ENCODE measurements around the gene ALDH1L2. TPM values are rescaled to one million over a fixed set of nuclear protein-coding genes. Genes with fewer than 3 reads are reported as not detected.

Gene ALDH1L2
- total RNA-seq, 1 donor from 2014 or later, result 68.9 TPM

DNA sequence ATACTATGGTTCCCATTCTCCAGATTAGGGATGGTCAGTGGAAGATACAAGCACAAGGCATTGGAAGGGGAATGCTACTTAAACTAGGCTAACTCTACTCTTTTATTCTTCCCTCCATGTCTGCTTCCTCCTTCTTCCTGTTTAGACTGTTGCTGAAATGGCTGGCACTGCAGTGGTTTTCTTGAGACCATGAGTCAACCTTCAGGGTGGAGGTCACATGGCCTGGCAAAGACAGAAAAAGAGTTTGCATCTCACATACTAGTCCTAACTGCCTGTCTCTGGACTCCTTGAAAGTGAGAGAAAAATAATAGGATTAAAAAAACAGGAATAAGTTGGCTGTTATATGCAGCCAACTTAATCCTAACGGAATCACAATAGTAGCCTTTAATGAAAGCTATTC lies 37.0 kb downstream of the ALDH1L2 start:
- intact Hi-C loops (cut with DNase I), result no loop called here
- H3K27ac ChIP-seq, result no peak overlapping the region
- DNase-seq (ENCODE audit: low spot score in 2 of 2), result no peak

DNA sequence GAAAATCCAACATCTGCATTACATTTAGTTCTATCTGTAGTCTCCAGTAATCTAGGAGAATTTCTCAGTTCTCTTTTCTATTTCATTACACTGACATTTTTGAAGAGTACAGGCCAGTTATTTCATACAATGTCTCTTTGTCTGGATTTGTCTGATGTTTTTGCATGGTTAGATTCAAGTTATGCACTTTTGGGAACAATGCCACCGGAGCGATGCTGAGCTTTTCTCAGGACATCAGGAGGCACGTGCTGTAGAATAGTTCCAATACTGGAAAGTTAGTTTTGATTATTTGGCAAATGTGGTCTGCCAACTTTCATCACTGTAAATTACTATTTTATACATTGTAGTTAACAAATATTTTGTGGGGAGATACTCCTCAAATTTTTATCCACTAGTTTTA lies 43.1 kb downstream of the ALDH1L2 start:
- no peak overlapping the region for H3K27ac ChIP-seq
- H3K4me1 ChIP-seq, result no peaks in the 10 kb centered on the region
- DNase-seq (ENCODE audit: low spot score in 2 of 2), result no peak
- H3K9me3 ChIP-seq, result no peaks in the 10 kb centered on the region
- H3K4me3 ChIP-seq, result no peak overlapping the region
- TF ChIP-seq, protein P1, sequence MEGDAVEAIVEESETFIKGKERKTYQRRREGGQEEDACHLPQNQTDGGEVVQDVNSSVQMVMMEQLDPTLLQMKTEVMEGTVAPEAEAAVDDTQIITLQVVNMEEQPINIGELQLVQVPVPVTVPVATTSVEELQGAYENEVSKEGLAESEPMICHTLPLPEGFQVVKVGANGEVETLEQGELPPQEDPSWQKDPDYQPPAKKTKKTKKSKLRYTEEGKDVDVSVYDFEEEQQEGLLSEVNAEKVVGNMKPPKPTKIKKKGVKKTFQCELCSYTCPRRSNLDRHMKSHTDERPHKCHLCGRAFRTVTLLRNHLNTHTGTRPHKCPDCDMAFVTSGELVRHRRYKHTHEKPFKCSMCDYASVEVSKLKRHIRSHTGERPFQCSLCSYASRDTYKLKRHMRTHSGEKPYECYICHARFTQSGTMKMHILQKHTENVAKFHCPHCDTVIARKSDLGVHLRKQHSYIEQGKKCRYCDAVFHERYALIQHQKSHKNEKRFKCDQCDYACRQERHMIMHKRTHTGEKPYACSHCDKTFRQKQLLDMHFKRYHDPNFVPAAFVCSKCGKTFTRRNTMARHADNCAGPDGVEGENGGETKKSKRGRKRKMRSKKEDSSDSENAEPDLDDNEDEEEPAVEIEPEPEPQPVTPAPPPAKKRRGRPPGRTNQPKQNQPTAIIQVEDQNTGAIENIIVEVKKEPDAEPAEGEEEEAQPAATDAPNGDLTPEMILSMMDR (IDR thresholded peaks at IDR 0.05), result no peak
- H3K36me3 ChIP-seq, result peaks cover 0 to 2% of the 10 kb centered on the region in 2 donors
- H3K27me3 ChIP-seq, result no peaks in the 10 kb centered on the region
- intact Hi-C loops (cut with DNase I), result no loop called here

More for the DNA sequence above, 37.0 kb downstream of the ALDH1L2 start:
- no peaks in the 10 kb centered on the region for H3K4me1 ChIP-seq
- H3K4me3 ChIP-seq, result no peak overlapping the region
- H3K36me3 ChIP-seq, result peaks cover 5 to 33% of the 10 kb centered on the region in 2 donors
- no peaks in the 10 kb centered on the region for H3K27me3 ChIP-seq
- H3K9me3 ChIP-seq, result no peaks in the 10 kb centered on the region
- TF ChIP-seq, protein P1 (IDR thresholded peaks at IDR 0.05), result no peak

DNA sequence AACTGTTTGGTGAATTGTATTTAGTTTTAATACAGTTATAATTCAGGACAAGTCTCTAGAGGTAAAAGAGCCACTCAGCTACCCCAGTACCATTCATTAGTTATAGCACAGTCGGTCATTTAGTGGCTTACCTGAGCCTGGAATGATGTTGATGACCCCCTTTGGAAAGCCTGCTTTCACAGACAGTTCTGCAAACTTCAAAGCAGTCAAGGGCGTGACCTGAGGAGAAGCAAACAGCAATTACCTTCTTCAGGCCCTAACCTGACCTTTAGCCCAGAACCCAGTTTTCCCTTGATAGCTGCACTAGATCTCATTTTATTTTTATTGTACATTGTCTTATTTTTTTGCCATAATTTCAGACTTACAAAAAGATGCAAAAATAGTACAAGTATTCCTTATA lies 43.8 kb downstream of the ALDH1L2 start:
- no peak for DNase-seq (ENCODE audit: low spot score in 2 of 2)
- TF ChIP-seq, protein P1 (IDR thresholded peaks at IDR 0.05), result no peak
- Histone ChIP-seq H3K27me3 (no peaks in the 10 kb centered on the region), H3K4me1 (no peaks in the 10 kb centered on the region), H3K36me3 (peaks cover 0 to 2% of the 10 kb centered on the region in 2 donors), H3K9me3 (no peaks in the 10 kb centered on the region), H3K4me3 (no peak overlapping the region), H3K27ac (no peak overlapping the region)
- intact Hi-C loops (cut with DNase I), result no loop called here

DNA sequence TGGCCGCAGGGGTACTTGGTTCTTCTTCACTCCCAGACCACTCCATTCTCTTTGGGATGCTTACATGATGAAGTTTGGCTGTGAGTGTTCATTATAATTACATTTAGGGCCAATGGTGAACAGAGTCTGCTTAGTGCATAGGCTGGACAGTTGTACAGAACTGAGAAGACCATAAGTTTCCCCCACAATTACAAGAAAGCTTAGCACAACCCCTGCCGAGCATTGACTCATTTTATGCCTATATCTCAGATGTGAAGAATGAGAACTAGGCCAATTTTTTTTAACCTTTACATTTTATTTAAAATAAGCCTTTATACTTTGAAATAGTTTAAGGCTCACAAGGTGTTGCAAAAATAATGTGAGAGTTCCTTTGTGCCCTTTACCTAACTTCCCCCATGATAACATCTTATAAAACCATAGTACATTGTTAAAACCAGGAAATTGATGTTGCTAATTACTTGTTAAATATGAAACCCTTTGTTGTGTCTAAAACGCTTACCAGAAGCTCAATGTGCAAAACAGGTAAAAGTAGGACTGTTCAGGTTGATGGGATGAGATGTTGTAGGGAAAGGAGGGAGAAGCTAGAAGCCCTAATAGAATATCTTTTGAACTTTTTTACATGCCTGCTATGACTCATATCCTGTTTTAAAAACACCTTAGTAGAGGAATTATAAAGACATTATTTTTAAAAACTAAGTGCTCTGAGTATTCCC lies 47.2 kb downstream of the ALDH1L2 start:
- Histone ChIP-seq H3K9me3 (no peaks in the 10 kb centered on the region), H3K27ac (peak overlapping the region in 1 of 2 donors; percentile 12), H3K36me3 (no peaks in the 10 kb centered on the region), H3K4me1 (peaks cover 0 to 11% of the 10 kb centered on the region in 2 donors), H3K4me3 (no peak overlapping the region), H3K27me3 (no peaks in the 10 kb centered on the region)
- TF ChIP-seq, protein P1 (IDR thresholded peaks at IDR 0.05), result no peak
- DNase-seq (ENCODE audit: low spot score in 2 of 2), result no peak
- intact Hi-C loops (cut with DNase I), result no loop called here

DNA sequence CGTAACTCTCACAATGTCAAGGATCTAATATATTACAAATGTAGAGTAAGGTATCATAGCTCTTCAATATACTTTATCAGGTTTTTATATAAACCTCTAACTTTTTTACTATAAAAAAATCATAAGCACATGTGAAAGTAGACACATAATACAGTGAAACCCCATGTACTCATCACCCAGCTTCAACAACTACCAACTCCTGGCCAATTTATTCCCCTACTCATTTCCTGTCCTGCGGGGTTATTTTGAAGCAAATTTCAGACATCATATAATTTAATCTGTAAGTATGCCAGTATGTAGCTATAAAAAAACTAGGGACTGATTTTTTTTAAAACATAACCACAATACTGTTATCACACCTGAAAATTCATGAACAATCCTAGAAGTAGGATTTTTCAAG lies 50.4 kb downstream of the ALDH1L2 start:
- H3K9me3 ChIP-seq, result no peaks in the 10 kb centered on the region
- DNase-seq (ENCODE audit: low spot score in 2 of 2), result no peak
- TF ChIP-seq, protein P1 (IDR thresholded peaks at IDR 0.05), result no peak
- H3K4me1 ChIP-seq, result peaks cover 0 to 12% of the 10 kb centered on the region in 2 donors
- no peak overlapping the region for H3K4me3 ChIP-seq
- H3K27me3 ChIP-seq, result no peaks in the 10 kb centered on the region
- peaks cover 4 to 6% of the 10 kb centered on the region in 2 donors for H3K36me3 ChIP-seq
- H3K27ac ChIP-seq, result peak overlapping the region in 1 of 2 donors; percentile 52
- intact Hi-C loops (cut with DNase I), result no loop called here
